SU-DHL-6 (cell line): ENCODE measurements around the gene SLX4IP.

Experiments
- H2AFZ ChIP-seq: fragments of 200-600 bp; sonication (generic); 2 replicates; pipeline ENCODE4 v1.6.1; 2014; ENCODE audit warnings: low read depth, mild to moderate bottlenecking, moderate library complexity, mixed read lengths, antibody characterized with exemption, low read length; ENCODE audit not compliant: severe bottlenecking
- H3F3A ChIP-seq: fragments of 200-600 bp; shearing (Covaris generic); 2 replicates; pipeline ENCODE4 v1.6.0; 2016; ENCODE audit warnings: antibody characterized with exemption, mild to moderate bottlenecking; ENCODE audit not compliant: insufficient read depth
- H3K27ac ChIP-seq: fragments of 200-600 bp; sonication (generic); 2 replicates; pipeline ENCODE4 v1.5.1; 2016; ENCODE audit warnings: low read depth, mild to moderate bottlenecking, low read length, moderate library complexity, mixed read lengths
- H3K27me3 ChIP-seq: fragments of 200-600 bp; sonication (generic), shearing (Covaris generic); 2 replicates; pipeline ENCODE4 v1.6.0; 2014; ENCODE audit warnings: mild to moderate bottlenecking, low read length
- H3K36me3 ChIP-seq: fragments of 200-600 bp; sonication (generic); 2 replicates; pipeline ENCODE4 v1.6.1; 2014; ENCODE audit warnings: mild to moderate bottlenecking, low read length, mixed read lengths
- H3K4me2 ChIP-seq: fragments of 300-600, 200-600 bp; shearing (Covaris generic), sonication (generic); 2 replicates; pipeline ENCODE4 v1.6.0; 2014; ENCODE audit warnings: low read length, low read depth, mild to moderate bottlenecking; ENCODE audit not compliant: poor library complexity, severe bottlenecking
- H3K4me3 ChIP-seq: fragments of 200-600 bp; sonication (generic); 2 replicates; pipeline ENCODE4 v1.5.1; 2014; ENCODE audit warnings: antibody characterized with exemption, low read length, mild to moderate bottlenecking, mixed read lengths; ENCODE audit not compliant: insufficient read depth, poor library complexity, severe bottlenecking
- H3K79me2 ChIP-seq: fragments of 200-600 bp; sonication (generic); 2 replicates; pipeline ENCODE4 v1.6.1; 2014; ENCODE audit warnings: mild to moderate bottlenecking, low read length, moderate library complexity; ENCODE audit not compliant: insufficient read depth
- H3K9ac ChIP-seq: fragments of 200-600 bp; sonication (generic); 2 replicates; pipeline ENCODE4 v1.7.0; 2014; ENCODE audit warnings: mild to moderate bottlenecking, low read length
- H3K9me2 ChIP-seq: fragments of 200-600 bp; sonication (generic); replicated peaks from 2 replicates; pipeline ENCODE4 v1.6.1; 2014; ENCODE audit warnings: low read length; ENCODE audit not compliant: insufficient read depth
- H3K9me3 ChIP-seq: fragments of 200-600 bp; sonication (generic); 2 replicates; pipeline ENCODE4 v1.6.1; 2014; ENCODE audit warnings: low read length, mixed read lengths; ENCODE audit not compliant: insufficient read depth
- H4K20me1 ChIP-seq: fragments of 200-600 bp; sonication (generic); 2 replicates; pipeline ENCODE4 v1.6.1; 2014; ENCODE audit warnings: low read depth, mild to moderate bottlenecking, antibody characterized with exemption, low read length, moderate library complexity, mixed read lengths
- EZH2phosphoT487 ChIP-seq: fragments of 200-600 bp; sonication (generic), shearing (Covaris generic); conservative IDR thresholded peaks from 2 replicates; pipeline ENCODE4 v1.6.1; 2018; ENCODE audit warnings: mild to moderate bottlenecking, antibody characterized with exemption, low read length, moderate library complexity, mixed read lengths
- TF ChIP-seq, protein P1 (sequence below): fragments of 200-600 bp; sonication (generic); IDR thresholded peaks from one replicate; pipeline ENCODE4 v1.5.1; 2017; ENCODE audit warnings: antibody characterized with exemption, mild to moderate bottlenecking, low read length, moderate library complexity; ENCODE audit not compliant: insufficient read depth, poor library complexity, severe bottlenecking

SLX4IP gene

DNA sequence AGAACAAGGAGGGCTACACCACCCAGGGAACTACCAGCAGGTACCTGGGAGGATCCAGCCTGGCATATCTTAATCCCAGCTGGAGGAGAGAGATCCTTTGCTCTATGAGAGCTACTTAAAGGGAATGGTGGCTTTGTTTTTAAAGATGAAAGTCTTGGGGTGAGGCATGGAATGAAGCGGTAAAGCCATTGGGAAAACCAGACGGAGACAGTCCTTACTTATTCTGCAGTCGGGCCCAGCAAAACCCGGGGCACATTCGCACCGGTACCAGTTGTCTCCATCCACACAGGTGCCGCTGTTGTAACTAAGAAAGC is 208.4 kb downstream of the SLX4IP start:
- Histone ChIP-seq H3F3A (no peaks in the 10 kb centered on the region), H3K9me3 (no peaks in the 10 kb centered on the region), H4K20me1 (no peaks in the 10 kb centered on the region), H3K27ac (no peak overlapping the region), H3K4me2 (no peak overlapping the region), H3K9ac (no peak overlapping the region), H3K27me3 (no peaks in the 10 kb centered on the region), H3K36me3 (no peaks in the 10 kb centered on the region), H3K79me2 (no peaks in the 10 kb centered on the region), H3K9me2 (no peaks in the 10 kb centered on the region), H2AFZ (no peak overlapping the region), H3K4me3 (no peak overlapping the region)
- TF ChIP-seq, protein P1, sequence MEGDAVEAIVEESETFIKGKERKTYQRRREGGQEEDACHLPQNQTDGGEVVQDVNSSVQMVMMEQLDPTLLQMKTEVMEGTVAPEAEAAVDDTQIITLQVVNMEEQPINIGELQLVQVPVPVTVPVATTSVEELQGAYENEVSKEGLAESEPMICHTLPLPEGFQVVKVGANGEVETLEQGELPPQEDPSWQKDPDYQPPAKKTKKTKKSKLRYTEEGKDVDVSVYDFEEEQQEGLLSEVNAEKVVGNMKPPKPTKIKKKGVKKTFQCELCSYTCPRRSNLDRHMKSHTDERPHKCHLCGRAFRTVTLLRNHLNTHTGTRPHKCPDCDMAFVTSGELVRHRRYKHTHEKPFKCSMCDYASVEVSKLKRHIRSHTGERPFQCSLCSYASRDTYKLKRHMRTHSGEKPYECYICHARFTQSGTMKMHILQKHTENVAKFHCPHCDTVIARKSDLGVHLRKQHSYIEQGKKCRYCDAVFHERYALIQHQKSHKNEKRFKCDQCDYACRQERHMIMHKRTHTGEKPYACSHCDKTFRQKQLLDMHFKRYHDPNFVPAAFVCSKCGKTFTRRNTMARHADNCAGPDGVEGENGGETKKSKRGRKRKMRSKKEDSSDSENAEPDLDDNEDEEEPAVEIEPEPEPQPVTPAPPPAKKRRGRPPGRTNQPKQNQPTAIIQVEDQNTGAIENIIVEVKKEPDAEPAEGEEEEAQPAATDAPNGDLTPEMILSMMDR = no peak
- no peak for TF ChIP-seq EZH2phosphoT487

GRCh38 chr20:10644458-10645204 is 209.5 kb downstream of the SLX4IP start:
- H3K27ac ChIP-seq = no peak overlapping the region
- H3F3A ChIP-seq = no peaks in the 10 kb centered on the region
- no peak overlapping the region for H3K4me2 ChIP-seq
- no peak overlapping the region for H2AFZ ChIP-seq
- no peak overlapping the region for H3K4me3 ChIP-seq
- H3K36me3 ChIP-seq = no peaks in the 10 kb centered on the region
- no peak overlapping the region for H3K9ac ChIP-seq
- H3K9me2 ChIP-seq = no peaks in the 10 kb centered on the region
- no peaks in the 10 kb centered on the region for H4K20me1 ChIP-seq
- H3K79me2 ChIP-seq = no peaks in the 10 kb centered on the region
- no peaks in the 10 kb centered on the region for H3K27me3 ChIP-seq
- no peaks in the 10 kb centered on the region for H3K9me3 ChIP-seq
- no peak for TF ChIP-seq EZH2phosphoT487
- TF ChIP-seq, protein P1 = no peak

DNA sequence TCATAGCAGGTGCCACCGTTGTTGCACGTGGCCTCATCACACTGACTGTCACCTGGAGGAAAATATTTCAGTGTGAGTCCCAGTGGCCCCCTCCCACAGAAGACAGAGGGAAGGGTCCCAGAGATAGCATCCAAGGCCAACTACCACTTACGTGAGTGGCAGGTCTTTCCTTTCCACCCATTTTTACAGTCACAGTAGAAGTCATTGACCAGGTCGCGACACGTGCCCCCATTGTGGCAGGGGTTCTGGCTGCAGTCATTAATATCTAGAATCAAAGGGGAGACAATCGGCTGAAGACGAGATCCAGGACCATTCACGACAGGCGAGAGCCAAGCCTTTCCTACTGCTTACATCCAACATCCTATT is 210.1 kb downstream of the SLX4IP start:
- Histone ChIP-seq H3K9me2 (no peaks in the 10 kb centered on the region), H3K27ac (no peak overlapping the region), H2AFZ (no peak overlapping the region), H3K79me2 (no peaks in the 10 kb centered on the region), H3K27me3 (no peaks in the 10 kb centered on the region), H3K9me3 (no peaks in the 10 kb centered on the region), H3F3A (no peaks in the 10 kb centered on the region), H3K4me3 (no peak overlapping the region), H4K20me1 (no peaks in the 10 kb centered on the region), H3K9ac (no peak overlapping the region), H3K36me3 (no peaks in the 10 kb centered on the region), H3K4me2 (no peak overlapping the region)
- TF ChIP-seq EZH2phosphoT487 = no peak
- TF ChIP-seq, protein P1 = no peak
